IPS DF 6.9 (cell line): ENCODE measurements around the gene ROBO3.

Source experiments
- DNase-seq: peaks from one replicate; pipeline ENCODE4 v3.0.0-alpha.2; 2013; ENCODE audit warnings: low read depth, low spot score
- H3K27ac ChIP-seq: one replicate; pipeline ENCODE4 v1.5.1; 2013; ENCODE audit warnings: low read length, control low read depth
- H3K27me3 ChIP-seq: 2 replicates; pipeline ENCODE4 v1.6.1; 2013; ENCODE audit warnings: mild to moderate bottlenecking, low read length; ENCODE audit not compliant: control insufficient read depth, insufficient read depth
- H3K36me3 ChIP-seq: 2 replicates; pipeline ENCODE4 v1.6.1; 2013; ENCODE audit warnings: low read length; ENCODE audit not compliant: control insufficient read depth, insufficient read depth
- H3K4me1 ChIP-seq: 2 replicates; pipeline ENCODE4 v1.6.1; 2013; ENCODE audit warnings: low read length; ENCODE audit not compliant: control insufficient read depth, insufficient read depth
- H3K4me3 ChIP-seq: 2 replicates; pipeline ENCODE4 v1.5.1; 2013; ENCODE audit warnings: mild to moderate bottlenecking, low read length
- H3K9me3 ChIP-seq: 2 replicates; pipeline ENCODE4 v1.6.1; 2013; ENCODE audit warnings: low read length, inconsistent platforms; ENCODE audit not compliant: control insufficient read depth, insufficient read depth
- WGBS: extraction: QIAGEN DNeasy Blood & Tissue Kit; methylation state at CpG from one replicate; pipeline ENCODE4 v1.1.7; 2013; ENCODE audit warnings: mixed read lengths, missing lambda C conversion rate; ENCODE audit not compliant: insufficient read length, insufficient coverage; 5-methylcytosine and 5-hydroxymethylcytosine counted together

The ROBO3 gene

GRCh38 chr11:124884869-124885479, 19.7 kb downstream of the ROBO3 start:
- no peak overlapping the region for H3K27ac ChIP-seq
- H3K9me3 ChIP-seq, result no peaks in the 10 kb centered on the region
- WGBS, result no CpG with 5 or more reads among the region's 5 CpGs
- H3K36me3 ChIP-seq, result no peaks in the 10 kb centered on the region
- no peaks in the 10 kb centered on the region for H3K4me1 ChIP-seq
- no peak overlapping the region for H3K4me3 ChIP-seq
- H3K27me3 ChIP-seq, result no peaks in the 10 kb centered on the region
- no peak for DNase-seq

DNA sequence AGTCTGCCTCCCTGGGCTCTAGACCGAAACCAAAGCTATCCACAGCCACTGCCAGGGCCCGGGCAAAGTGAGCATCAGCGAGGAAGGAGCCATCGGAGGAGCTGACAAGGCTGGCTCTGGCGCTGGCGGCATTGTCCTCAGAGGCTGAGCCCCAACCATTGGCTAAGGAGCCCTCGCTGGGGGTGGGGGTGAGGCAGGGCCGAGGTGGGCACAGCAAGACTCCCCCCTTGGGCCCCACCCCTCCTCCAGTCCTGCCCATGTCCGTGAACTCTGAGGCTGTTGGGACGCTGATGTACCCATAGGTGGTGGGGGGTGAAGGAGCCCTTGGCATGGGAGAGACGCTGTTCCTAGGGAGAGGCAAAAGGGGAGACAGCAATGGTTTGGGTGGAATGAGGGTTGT, 21.2 kb downstream of the ROBO3 start:
- Histone ChIP-seq H3K27ac (no peak overlapping the region), H3K36me3 (no peaks in the 10 kb centered on the region), H3K4me1 (no peaks in the 10 kb centered on the region; the same call in 1 of the 2 replicates), H3K4me3 (no peak overlapping the region), H3K27me3 (no peaks in the 10 kb centered on the region), H3K9me3 (no peaks in the 10 kb centered on the region; the same call in 1 of the 2 replicates)
- no peak for DNase-seq
- WGBS, result no CpG with 5 or more reads among the region's 11 CpGs

GRCh38 chr11:124886978-124887666, 21.9 kb downstream of the ROBO3 start:
- Histone ChIP-seq H3K4me3 (no peak overlapping the region), H3K27me3 (no peaks in the 10 kb centered on the region), H3K36me3 (no peaks in the 10 kb centered on the region), H3K9me3 (no peaks in the 10 kb centered on the region; the same call in 1 of the 2 replicates), H3K4me1 (no peaks in the 10 kb centered on the region; the same call in 1 of the 2 replicates), H3K27ac (no peak overlapping the region)
- DNase-seq, result no peak
- WGBS, result no CpG with 5 or more reads among the region's 12 CpGs

GRCh38 chr11:124887667-124888013, 22.4 kb downstream of the ROBO3 start:
- H3K4me3 ChIP-seq, result no peak overlapping the region
- no peaks in the 10 kb centered on the region for H3K36me3 ChIP-seq
- no CpG with 5 or more reads among the region's 3 CpGs for WGBS
- no peaks in the 10 kb centered on the region; the same call in 1 of the 2 replicates for H3K9me3 ChIP-seq
- no peaks in the 10 kb centered on the region; the same call in 1 of the 2 replicates for H3K4me1 ChIP-seq
- H3K27ac ChIP-seq, result no peak overlapping the region
- DNase-seq, result no peak
- H3K27me3 ChIP-seq, result no peaks in the 10 kb centered on the region

DNA sequence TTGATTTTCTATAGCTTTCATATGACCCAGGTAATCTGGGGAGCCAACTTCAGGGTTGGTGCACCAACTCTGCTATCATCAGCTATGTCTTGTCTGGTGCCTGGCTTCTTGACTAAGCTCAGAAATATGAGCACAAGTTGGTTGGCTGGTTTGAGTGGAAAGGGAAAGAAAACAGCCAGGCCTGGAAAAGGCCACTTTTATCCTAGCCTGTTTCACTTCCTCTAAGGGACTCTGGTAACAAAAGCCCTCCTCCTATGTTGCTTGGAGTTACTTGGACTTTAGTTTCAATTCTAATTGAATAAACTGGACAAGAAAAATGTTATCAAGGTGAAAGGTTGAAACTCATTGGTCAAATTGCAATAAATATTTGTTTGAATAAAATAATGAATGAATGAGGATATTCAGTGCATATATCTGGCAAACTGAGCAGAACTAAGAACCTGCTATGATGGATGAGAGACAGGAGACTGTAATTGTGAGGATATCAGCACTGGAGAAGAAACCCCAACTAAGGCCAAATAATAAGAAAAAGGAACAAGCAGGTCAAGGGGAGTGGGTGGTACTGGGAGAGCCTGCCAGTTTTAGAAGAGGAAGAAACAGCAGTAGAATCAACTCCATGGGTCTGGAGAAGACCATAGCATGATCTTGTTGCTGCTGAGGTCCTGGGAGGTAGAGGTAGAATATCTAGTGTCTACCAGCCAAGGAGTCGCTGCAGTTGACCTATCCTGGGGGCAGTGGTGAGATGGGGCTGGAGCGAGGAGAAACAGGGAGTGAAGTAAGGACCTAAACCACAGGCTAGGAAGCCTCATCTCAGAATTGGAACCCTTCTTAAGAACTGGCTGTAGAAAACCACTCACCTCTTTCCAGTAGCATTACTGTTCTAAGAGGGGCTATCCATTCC, 24.2 kb downstream of the ROBO3 start:
- Histone ChIP-seq H3K4me1 (no peaks in the 10 kb centered on the region; the same call in 1 of the 2 replicates), H3K27ac (no peak overlapping the region), H3K27me3 (no peaks in the 10 kb centered on the region), H3K9me3 (no peaks in the 10 kb centered on the region; the same call in 1 of the 2 replicates), H3K4me3 (no peak overlapping the region), H3K36me3 (no peaks in the 10 kb centered on the region)
- no peak for DNase-seq
- WGBS, result no CpG with 5 or more reads among the region's 2 CpGs

GRCh38 chr11:124890151-124890550, 24.9 kb downstream of the ROBO3 start:
- H3K9me3 ChIP-seq, result no peaks in the 10 kb centered on the region; the same call in 1 of the 2 replicates
- H3K4me1 ChIP-seq, result no peaks in the 10 kb centered on the region; the same call in 1 of the 2 replicates
- H3K27me3 ChIP-seq, result no peaks in the 10 kb centered on the region
- H3K36me3 ChIP-seq, result no peaks in the 10 kb centered on the region
- H3K27ac ChIP-seq, result no peak overlapping the region
- H3K4me3 ChIP-seq, result no peak overlapping the region
- no CpG with 5 or more reads among the region's 2 CpGs for WGBS
- no peak for DNase-seq

DNA sequence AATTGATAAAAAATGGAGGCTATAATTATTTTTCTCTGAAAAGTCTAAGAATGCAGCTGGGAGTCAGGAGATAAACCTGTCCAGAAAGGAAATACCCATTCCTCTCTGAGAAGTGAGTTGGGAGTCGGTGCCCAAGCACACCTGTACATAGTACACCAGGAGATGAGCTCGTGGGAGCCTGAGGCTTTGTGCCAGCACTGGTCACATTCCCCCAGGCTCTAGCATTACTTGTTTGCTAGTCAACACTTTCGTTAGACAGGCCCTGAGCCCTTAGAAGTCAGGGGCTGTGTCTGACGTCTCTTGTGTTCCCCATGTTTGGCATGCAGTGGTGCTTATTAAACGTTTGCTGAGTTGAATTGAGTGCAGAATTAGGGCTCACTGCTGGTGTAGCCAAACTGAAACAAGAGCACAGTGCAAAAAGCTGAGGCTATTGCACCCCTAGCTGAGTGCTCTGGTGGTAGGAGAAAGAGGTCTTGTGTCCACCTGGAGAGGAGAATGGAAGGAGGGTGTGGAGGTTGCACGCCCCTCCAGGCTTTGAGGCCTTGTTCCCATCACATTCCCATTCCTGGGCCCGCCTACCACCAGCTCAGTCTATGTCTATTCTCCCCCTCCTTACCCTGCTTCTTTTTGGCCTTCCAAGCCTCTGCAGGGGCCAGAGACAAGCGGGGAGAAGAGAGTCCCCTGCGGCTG, 25.6 kb downstream of the ROBO3 start:
- H3K27ac ChIP-seq, result no peak overlapping the region
- DNase-seq, result no peak
- no peaks in the 10 kb centered on the region; the same call in 1 of the 2 replicates for H3K4me1 ChIP-seq
- no peaks in the 10 kb centered on the region; the same call in 1 of the 2 replicates for H3K9me3 ChIP-seq
- WGBS, result no CpG with 5 or more reads among the region's 9 CpGs
- H3K4me3 ChIP-seq, result no peak overlapping the region
- no peaks in the 10 kb centered on the region for H3K27me3 ChIP-seq
- H3K36me3 ChIP-seq, result no peaks in the 10 kb centered on the region

- DNase-seq, result no peak
- no peak overlapping the region for H3K4me3 ChIP-seq
- H3K36me3 ChIP-seq, result no peaks in the 10 kb centered on the region
- H3K27me3 ChIP-seq, result no peaks in the 10 kb centered on the region
- H3K9me3 ChIP-seq, result no peaks in the 10 kb centered on the region; the same call in 1 of the 2 replicates
- no peaks in the 10 kb centered on the region; the same call in 1 of the 2 replicates for H3K4me1 ChIP-seq
- no peak overlapping the region for H3K27ac ChIP-seq
- no CpG with 5 or more reads among the region's 12 CpGs for WGBS
Measured at GRCh38 chr11:124891373-124891861, 26.2 kb downstream of the ROBO3 start.

GRCh38 chr11:124892146-124892545, 26.9 kb downstream of the ROBO3 start:
- no CpG with 5 or more reads among the region's 2 CpGs for WGBS

More at GRCh38 chr11:124892146-124892545, 26.9 kb downstream of the ROBO3 start:
- Histone ChIP-seq H3K27ac (no peak overlapping the region), H3K27me3 (no peaks in the 10 kb centered on the region), H3K4me3 (no peak overlapping the region), H3K9me3 (no peaks in the 10 kb centered on the region; the same call in 1 of the 2 replicates), H3K36me3 (no peaks in the 10 kb centered on the region), H3K4me1 (no peaks in the 10 kb centered on the region; the same call in 1 of the 2 replicates)
- DNase-seq, result no peak
